Uterine smooth muscle cell (primary cell): Measurements from ENCODE around the gene IER5. TPM values are rescaled to one million over a fixed set of nuclear protein-coding genes. Genes with fewer than 3 reads are reported as not detected.

Source experiments
- total RNA-seq: library from RNA; depleted of rRNA; stranded (reverse); fragments of >200 nt; gene quantifications from 2 replicates; pipeline ENCODE4 v1.2.3, GENCODE V29; 2014

IER5 gene
- total RNA-seq = 27.6 and 38.7 TPM in 2 replicates

DNA sequence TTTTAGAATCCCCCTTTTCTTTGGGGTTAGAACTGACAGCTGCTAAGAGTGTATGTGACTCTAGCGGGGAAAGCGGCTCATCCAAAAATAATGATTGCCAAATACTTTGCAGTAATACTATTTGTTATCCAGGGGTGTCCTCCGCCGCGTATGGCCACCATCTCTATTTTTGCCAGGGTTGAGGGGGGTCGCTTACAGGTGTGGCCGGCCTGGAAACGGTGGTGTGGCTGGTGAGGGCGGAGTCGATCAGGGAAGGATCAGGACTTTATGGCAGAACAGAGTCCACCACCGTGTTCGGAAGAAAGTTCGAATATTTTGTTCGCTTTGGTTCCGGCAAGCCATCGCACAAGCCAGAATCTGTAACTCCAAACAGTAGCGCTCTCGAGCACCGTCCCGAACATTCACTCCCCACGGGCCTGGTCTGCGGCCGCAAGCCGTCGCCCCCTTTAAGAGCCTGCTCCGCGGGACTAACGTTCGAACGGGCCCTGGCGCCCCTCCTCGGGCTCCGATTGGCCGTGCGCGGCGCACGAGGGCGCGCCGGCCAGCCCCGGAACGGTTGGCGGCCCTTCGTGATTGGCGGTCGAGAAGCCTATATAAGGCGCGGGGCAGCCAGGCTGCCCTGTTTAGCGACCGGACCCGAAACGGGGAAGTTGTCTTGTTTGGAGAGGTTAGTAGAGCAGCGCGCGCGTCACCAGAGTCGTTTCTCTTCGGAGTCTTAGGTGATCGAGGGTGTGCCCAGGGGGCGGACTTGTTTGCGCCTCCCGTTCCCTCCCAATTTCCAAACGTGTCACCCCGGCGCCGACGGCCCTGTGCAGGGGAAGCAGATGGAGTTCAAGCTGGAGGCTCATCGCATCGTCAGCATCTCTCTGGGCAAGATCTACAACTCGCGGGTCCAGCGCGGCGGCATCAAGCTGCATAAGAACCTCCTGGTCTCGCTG, at the start of gene IER5:
IER5 (plus strand) TSS at position 622 of the 938 bp plus-strand sequence; CDS start at position 825, 203 bp downstream.

Other genes with a start within 250 kb of the IER5 start
- gene KIAA1614, start 175.8 kb upstream of the IER5 start, total RNA-seq = 6.3 and 6.5 TPM in 2 replicates
- 34.6 and 37.4 TPM in 2 replicates for gene STX6, start 65.8 kb upstream of the IER5 start, total RNA-seq
- 15.4 and 17.6 TPM in 2 replicates for gene MR1, start 54.7 kb upstream of the IER5 start, total RNA-seq